ENCODE results near the gene IMMP2L. TPM values are rescaled to one million over a fixed set of nuclear protein-coding genes. Genes with fewer than 3 reads are reported as not detected.

Gene IMMP2L
- total and polyA plus RNA-seq, 2 of the 13 experiments (the other 11 are each of a cell fraction or from before 2014, with no cell fraction given) = 7.8 to 16.9 TPM

DNA sequence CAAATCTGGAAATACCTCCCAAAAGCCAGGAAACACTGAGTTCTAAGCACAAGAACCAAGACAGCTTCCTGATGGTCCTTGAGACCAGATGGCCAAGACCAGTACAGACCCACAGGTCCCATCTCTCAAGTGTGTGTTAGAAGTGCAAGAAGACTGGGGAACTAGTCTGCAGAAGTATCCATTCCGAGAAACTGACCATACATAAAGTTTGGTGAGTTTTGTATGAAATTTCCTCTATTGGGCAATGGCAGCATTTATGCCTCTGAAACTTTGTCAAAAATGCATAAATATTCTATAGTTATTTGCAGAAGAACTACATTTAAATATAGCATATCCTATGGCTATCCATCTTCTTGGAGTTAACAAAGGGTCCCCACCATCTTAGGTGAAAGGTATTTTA lies 333.9 kb downstream of the IMMP2L start:
- H3K36me3 ChIP-seq (replicated peaks in 1 of 2; ENCODE audit: control insufficient read depth in 1 of 2, insufficient read depth in 2 of 2, low read length in 2 of 2) = no peaks in the 10 kb centered on the region
- no peak overlapping the region for H2AFZ ChIP-seq (ENCODE audit: low read length)
- no peaks in the 10 kb centered on the region for H3K9me3 ChIP-seq (ENCODE audit: low read length)
- H3K9ac ChIP-seq (ENCODE audit: insufficient read depth, low read depth, low read length) = no peak overlapping the region
- BruUV-seq (replicated peaks) = no TSS peak
- in situ Hi-C loops (cut with HindIII; ENCODE audit: extremely low pct_ligation_motif_present, low pct_unique_long_range_greater_than_20kb) (no loop called here), intact Hi-C loops (cut with micrococcal nuclease; ENCODE audit: unreplicated experiment) (no loop called here)
- POLR2A ChIA-PET = no interaction called here
- H3K27me3 ChIP-seq (ENCODE audit: control insufficient read depth in 1 of 2, insufficient read depth in 2 of 2, low read length in 2 of 2) = no peaks in the 10 kb centered on the region
- H3K4me1 ChIP-seq (ENCODE audit: insufficient read depth, low read length) = no peaks in the 10 kb centered on the region
- DNase-seq (ENCODE audit: low spot score) (no peak), ATAC-seq (no peak), FAIRE-seq (no peak)
- H3K27ac ChIP-seq (ENCODE audit: extremely low read length, insufficient read depth, low read length) = no peak overlapping the region
- no peaks in the 10 kb centered on the region for H4K20me1 ChIP-seq (ENCODE audit: insufficient read depth, low read length)
- no peak overlapping the region for H3K4me2 ChIP-seq (ENCODE audit: low read depth, low read length)
- CTCF ChIA-PET (ENCODE audit: low intra/inter-chr PET ratio, low total read pairs) = no interaction called here
- H3K4me3 ChIP-seq (replicated peaks in 1 of 3; ENCODE audit: insufficient read depth in 1 of 3, low read depth in 2 of 3, low read length in 3 of 3) = no peak overlapping the region
- 88% methylated on average over 1 of the region's 1 CpG for WGBS (ENCODE audit: low lambda C conversion rate)
- TF ChIP-seq ATF1 (CRISPR knock-in tag; IDR thresholded peaks at IDR 0.05) (no peak), PAX8 (CRISPR knock-in tag; IDR thresholded peaks at IDR 0.05; ENCODE audit: borderline replicate concordance) (no peak)
- no peaks in the 10 kb centered on the region for H3K79me2 ChIP-seq (ENCODE audit: insufficient read depth, low read length)

DNA sequence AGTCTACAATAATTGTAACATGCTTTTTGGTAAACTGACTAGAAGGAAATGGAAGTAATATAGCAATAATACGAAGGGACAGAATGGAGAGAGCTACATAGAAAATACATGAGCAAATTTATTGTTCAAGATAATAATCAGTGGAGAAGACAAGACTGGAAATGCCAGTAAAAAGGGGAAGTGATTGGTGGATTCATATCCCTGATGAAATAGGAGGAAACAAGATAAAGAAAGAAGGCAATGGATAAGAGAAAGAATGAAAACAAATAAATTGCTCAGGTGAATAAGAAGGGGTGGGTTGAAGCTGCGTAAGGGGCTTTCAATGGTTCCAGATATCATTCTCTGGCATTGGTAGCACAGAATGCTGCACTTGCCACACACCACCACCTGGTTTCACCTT lies 335.5 kb downstream of the IMMP2L start:
- Histone ChIP-seq H3K36me3 (replicated peaks in 1 of 2; ENCODE audit: control insufficient read depth in 1 of 2, insufficient read depth in 2 of 2, low read length in 2 of 2) (no peaks in the 10 kb centered on the region), H3K27ac (ENCODE audit: extremely low read length, insufficient read depth, low read length) (no peak overlapping the region), H3K4me3 (replicated peaks in 1 of 3; ENCODE audit: insufficient read depth in 1 of 3, low read depth in 2 of 3, low read length in 3 of 3) (no peak overlapping the region), H3K4me2 (ENCODE audit: low read depth, low read length) (no peak overlapping the region), H2AFZ (ENCODE audit: low read length) (no peak overlapping the region), H3K9ac (ENCODE audit: insufficient read depth, low read depth, low read length) (no peak overlapping the region), H4K20me1 (ENCODE audit: insufficient read depth, low read length) (no peaks in the 10 kb centered on the region), H3K79me2 (ENCODE audit: insufficient read depth, low read length) (no peaks in the 10 kb centered on the region), H3K4me1 (ENCODE audit: insufficient read depth, low read length) (no peaks in the 10 kb centered on the region), H3K9me3 (ENCODE audit: low read length) (no peaks in the 10 kb centered on the region), H3K27me3 (ENCODE audit: control insufficient read depth in 1 of 2, insufficient read depth in 2 of 2, low read length in 2 of 2) (no peaks in the 10 kb centered on the region)
- BruUV-seq (replicated peaks) = no TSS peak
- POLR2A ChIA-PET = no interaction called here
- in situ Hi-C loops (cut with HindIII; ENCODE audit: extremely low pct_ligation_motif_present, low pct_unique_long_range_greater_than_20kb) = no loop called here
- FAIRE-seq (no peak), ATAC-seq (no peak), DNase-seq (ENCODE audit: low spot score) (no peak)
- CTCF ChIA-PET (ENCODE audit: low intra/inter-chr PET ratio, low total read pairs) = no interaction called here
- 73% methylated on average over 2 of the region's 2 CpGs for WGBS (ENCODE audit: low lambda C conversion rate)
- intact Hi-C loops (cut with micrococcal nuclease; ENCODE audit: unreplicated experiment) = no loop called here
- TF ChIP-seq ZNF124 (CRISPR knock-in tag; IDR thresholded peaks at IDR 0.05) (no peak), RXRB (CRISPR knock-in tag; IDR thresholded peaks at IDR 0.05; ENCODE audit: borderline replicate concordance) (no peak), KLF15 (CRISPR knock-in tag; IDR thresholded peaks at IDR 0.05; ENCODE audit: borderline replicate concordance) (no peak), SMARCC2 (IDR thresholded peaks at IDR 0.05) (no peak), ZNF598 (CRISPR knock-in tag; IDR thresholded peaks at IDR 0.05; ENCODE audit: borderline replicate concordance) (no peak), ZNF816 (CRISPR knock-in tag; IDR thresholded peaks at IDR 0.05; ENCODE audit: borderline replicate concordance) (no peak)
- TF ChIP-seq, protein P1, sequence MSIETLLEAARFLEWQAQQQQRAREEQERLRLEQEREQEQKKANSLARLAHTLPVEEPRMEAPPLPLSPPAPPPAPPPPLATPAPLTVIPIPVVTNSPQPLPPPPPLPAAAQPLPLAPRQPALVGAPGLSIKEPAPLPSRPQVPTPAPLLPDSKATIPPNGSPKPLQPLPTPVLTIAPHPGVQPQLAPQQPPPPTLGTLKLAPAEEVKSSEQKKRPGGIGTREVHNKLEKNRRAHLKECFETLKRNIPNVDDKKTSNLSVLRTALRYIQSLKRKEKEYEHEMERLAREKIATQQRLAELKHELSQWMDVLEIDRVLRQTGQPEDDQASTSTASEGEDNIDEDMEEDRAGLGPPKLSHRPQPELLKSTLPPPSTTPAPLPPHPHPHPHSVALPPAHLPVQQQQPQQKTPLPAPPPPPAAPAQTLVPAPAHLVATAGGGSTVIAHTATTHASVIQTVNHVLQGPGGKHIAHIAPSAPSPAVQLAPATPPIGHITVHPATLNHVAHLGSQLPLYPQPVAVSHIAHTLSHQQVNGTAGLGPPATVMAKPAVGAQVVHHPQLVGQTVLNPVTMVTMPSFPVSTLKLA (IDR thresholded peaks at IDR 0.05) = no peak
- TF ChIP-seq, protein P2, sequence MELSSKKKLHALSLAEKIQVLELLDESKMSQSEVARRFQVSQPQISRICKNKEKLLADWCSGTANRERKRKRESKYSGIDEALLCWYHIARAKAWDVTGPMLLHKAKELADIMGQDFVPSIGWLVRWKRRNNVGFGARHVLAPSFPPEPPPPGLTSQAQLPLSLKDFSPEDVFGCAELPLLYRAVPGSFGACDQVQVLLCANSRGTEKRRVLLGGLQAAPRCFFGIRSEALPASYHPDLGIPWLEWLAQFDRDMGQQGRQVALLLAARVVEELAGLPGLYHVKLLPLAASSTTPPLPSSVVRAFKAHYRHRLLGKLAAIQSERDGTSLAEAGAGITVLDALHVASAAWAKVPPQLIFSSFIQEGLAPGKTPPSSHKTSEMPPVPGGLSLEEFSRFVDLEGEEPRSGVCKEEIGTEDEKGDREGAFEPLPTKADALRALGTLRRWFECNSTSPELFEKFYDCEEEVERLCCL (CRISPR knock-in tag; IDR thresholded peaks at IDR 0.05; ENCODE audit: borderline replicate concordance) = no peak
- TF ChIP-seq, protein P3, sequence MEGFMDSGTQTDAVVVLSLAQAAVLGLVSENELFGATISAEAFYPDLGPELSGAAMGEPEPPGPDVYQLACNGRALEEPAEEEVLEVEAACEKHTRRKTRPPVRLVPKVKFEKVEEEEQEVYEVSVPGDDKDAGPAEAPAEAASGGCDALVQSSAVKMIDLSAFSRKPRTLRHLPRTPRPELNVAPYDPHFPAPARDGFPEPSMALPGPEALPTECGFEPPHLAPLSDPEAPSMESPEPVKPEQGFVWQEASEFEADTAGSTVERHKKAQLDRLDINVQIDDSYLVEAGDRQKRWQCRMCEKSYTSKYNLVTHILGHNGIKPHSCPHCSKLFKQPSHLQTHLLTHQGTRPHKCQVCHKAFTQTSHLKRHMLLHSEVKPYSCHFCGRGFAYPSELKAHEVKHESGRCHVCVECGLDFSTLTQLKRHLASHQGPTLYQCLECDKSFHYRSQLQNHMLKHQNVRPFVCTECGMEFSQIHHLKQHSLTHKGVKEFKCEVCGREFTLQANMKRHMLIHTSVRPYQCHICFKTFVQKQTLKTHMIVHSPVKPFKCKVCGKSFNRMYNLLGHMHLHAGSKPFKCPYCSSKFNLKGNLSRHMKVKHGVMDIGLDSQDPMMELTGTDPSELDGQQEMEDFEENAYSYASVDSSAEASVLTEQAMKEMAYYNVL (CRISPR knock-in tag; IDR thresholded peaks at IDR 0.05; ENCODE audit: borderline replicate concordance) = no peak
- TF ChIP-seq, protein P4, sequence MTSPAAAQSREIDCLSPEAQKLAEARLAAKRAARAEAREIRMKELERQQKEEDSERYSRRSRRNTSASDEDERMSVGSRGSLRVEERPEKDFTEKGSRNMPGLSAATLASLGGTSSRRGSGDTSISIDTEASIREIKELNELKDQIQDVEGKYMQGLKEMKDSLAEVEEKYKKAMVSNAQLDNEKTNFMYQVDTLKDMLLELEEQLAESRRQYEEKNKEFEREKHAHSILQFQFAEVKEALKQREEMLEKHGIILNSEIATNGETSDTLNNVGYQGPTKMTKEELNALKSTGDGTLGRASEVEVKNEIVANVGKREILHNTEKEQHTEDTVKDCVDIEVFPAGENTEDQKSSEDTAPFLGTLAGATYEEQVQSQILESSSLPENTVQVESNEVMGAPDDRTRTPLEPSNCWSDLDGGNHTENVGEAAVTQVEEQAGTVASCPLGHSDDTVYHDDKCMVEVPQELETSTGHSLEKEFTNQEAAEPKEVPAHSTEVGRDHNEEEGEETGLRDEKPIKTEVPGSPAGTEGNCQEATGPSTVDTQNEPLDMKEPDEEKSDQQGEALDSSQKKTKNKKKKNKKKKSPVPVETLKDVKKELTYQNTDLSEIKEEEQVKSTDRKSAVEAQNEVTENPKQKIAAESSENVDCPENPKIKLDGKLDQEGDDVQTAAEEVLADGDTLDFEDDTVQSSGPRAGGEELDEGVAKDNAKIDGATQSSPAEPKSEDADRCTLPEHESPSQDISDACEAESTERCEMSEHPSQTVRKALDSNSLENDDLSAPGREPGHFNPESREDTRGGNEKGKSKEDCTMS (CRISPR knock-in tag; conservative IDR thresholded peaks at IDR 0.05) = no peak

All from HepG2 (cell line).